WTC11 (cell line): ENCODE results near the gene NLRP6. TPM values are rescaled to one million over a fixed set of nuclear protein-coding genes. Genes with fewer than 3 reads are reported as not detected.
A peak's percentile ranks its signal among the peaks of the same experiment; 100 is the strongest.
"Not testable (repeated sequence)": the region's sequence is repeated elsewhere in the genome, so short reads cannot be mapped to it uniquely, and the experiment has no call there.

Experiments used
- ATAC-seq: fragments of 200-7000 bp; cut with Tn5 transposase; 2 replicates; pipeline ENCODE4 v1.10.0; 2021; ENCODE audit warnings: mild to moderate bottlenecking, moderate library complexity
- CTCF ChIA-PET: fragments of 300-600 bp; sonication (Branson Sonifier 250); formaldehyde crosslinking; loops from one replicate; lab custom pipeline; 2021; ENCODE audit warnings: antibody characterized with exemption; lab: Charles Lee
- POLR2A ChIA-PET: fragments of 350-600 bp; sonication (Branson Sonifier 250); formaldehyde crosslinking; loops from one replicate; lab custom pipeline; 2021; ENCODE audit warnings: antibody characterized with exemption; lab: Charles Lee
- DNase-seq: peaks from one replicate; pipeline ENCODE4 v3.0.0; 2021; ENCODE audit warnings: low spot score
- H3K27ac Mint-ChIP-seq: 2 replicates; pipeline ENCODE4 v1.8.0; 2021; ENCODE audit warnings: mixed read lengths
- H3K27me3 Mint-ChIP-seq: 2 replicates; pipeline ENCODE4 v1.8.0; 2021; ENCODE audit warnings: low read depth, mild to moderate bottlenecking, moderate library complexity, mixed read lengths
- H3K36me3 Mint-ChIP-seq: 2 replicates; pipeline ENCODE4 v1.8.0; 2021; ENCODE audit warnings: mixed read lengths
- H3K4me1 Mint-ChIP-seq: 2 replicates; pipeline ENCODE4 v1.8.0; 2022; ENCODE audit warnings: mixed read lengths
- H3K4me3 Mint-ChIP-seq: 2 replicates; pipeline ENCODE4 v1.8.0; 2021; ENCODE audit warnings: mild to moderate bottlenecking, moderate library complexity, mixed read lengths
- H3K9me3 Mint-ChIP-seq: 2 replicates; pipeline ENCODE4 v1.8.0; 2021; ENCODE audit warnings: mixed read lengths
- AR ChIP-seq: fragments of 250-450 bp; sonication (Bioruptor Pico); IDR thresholded peaks from 2 replicates; pipeline ENCODE4 v1.9.0; 2021; ENCODE audit warnings: mild to moderate bottlenecking
- ATF2 ChIP-seq: sonication (generic); formaldehyde crosslinking; IDR thresholded peaks from 2 replicates; pipeline ENCODE4 v1.8.1; 2022; ENCODE audit warnings: low read depth, missing genetic modification reagents, borderline replicate concordance
- CBFB ChIP-seq: sonication (generic); formaldehyde crosslinking; IDR thresholded peaks from 2 replicates; pipeline ENCODE4 v1.8.1; 2022; ENCODE audit warnings: mild to moderate bottlenecking, low read depth, missing genetic modification reagents
- CREB1 ChIP-seq: sonication (generic); formaldehyde crosslinking; IDR thresholded peaks from 2 replicates; pipeline ENCODE4 v1.8.0; 2023; ENCODE audit warnings: mild to moderate bottlenecking, missing genetic modification reagents
- E2F1 ChIP-seq: sonication (generic); formaldehyde crosslinking; IDR thresholded peaks from 2 replicates; pipeline ENCODE4 v1.8.0; 2022; ENCODE audit warnings: mild to moderate bottlenecking, missing genetic modification reagents
- ERG ChIP-seq: fragments of 250-450 bp; sonication (Bioruptor Pico); IDR thresholded peaks from 2 replicates; pipeline ENCODE4 v1.8.0; 2021; ENCODE audit warnings: mild to moderate bottlenecking
- GTF2I ChIP-seq: fragments of 250-450 bp; sonication (Bioruptor Pico); conservative IDR thresholded peaks from 2 replicates; pipeline ENCODE4 v1.4.0; 2021; ENCODE audit warnings: mild to moderate bottlenecking
- SMAD4 ChIP-seq: sonication (generic); formaldehyde crosslinking; IDR thresholded peaks from 2 replicates; pipeline ENCODE4 v1.8.0; 2022; ENCODE audit warnings: mild to moderate bottlenecking, missing genetic modification reagents
- STAT6 ChIP-seq: sonication (generic); formaldehyde crosslinking; conservative IDR thresholded peaks from 2 replicates; pipeline ENCODE4 v1.8.1; 2023; ENCODE audit warnings: mild to moderate bottlenecking, low read depth, missing genetic modification reagents, moderate library complexity
- TP53 ChIP-seq: sonication (generic); formaldehyde crosslinking; IDR thresholded peaks from 2 replicates; pipeline ENCODE4 v1.8.1; 2023; ENCODE audit warnings: mild to moderate bottlenecking, missing genetic modification reagents
- USF2 ChIP-seq: sonication (generic); formaldehyde crosslinking; IDR thresholded peaks from 2 replicates; pipeline ENCODE4 v1.8.1; 2023; ENCODE audit warnings: mild to moderate bottlenecking, missing genetic modification reagents, moderate library complexity
- ZNF138 ChIP-seq: sonication (generic); formaldehyde crosslinking; conservative IDR thresholded peaks from 2 replicates; pipeline ENCODE4 v1.8.1; 2022; ENCODE audit warnings: mild to moderate bottlenecking, moderate library complexity, missing genetic modification reagents
- ZNF232 ChIP-seq: sonication (generic); formaldehyde crosslinking; IDR thresholded peaks from 2 replicates; pipeline ENCODE4 v1.8.0; 2022; ENCODE audit warnings: mild to moderate bottlenecking, missing genetic modification reagents
- ZNF396 ChIP-seq: fragments of 250-450 bp; sonication (Bioruptor Pico); IDR thresholded peaks from 2 replicates; pipeline ENCODE4 v1.8.0; 2021; ENCODE audit warnings: mild to moderate bottlenecking, moderate library complexity, borderline replicate concordance
- ZNF423 ChIP-seq: fragments of 250-450 bp; sonication (Bioruptor Pico); IDR thresholded peaks from 2 replicates; pipeline ENCODE4 v2.1.2; 2022; ENCODE audit warnings: mild to moderate bottlenecking, moderate library complexity
- total RNA-seq: library from RNA; stranded (reverse); gene quantifications from 3 replicates; pipeline ENCODE4 v1.2.3, GENCODE V29; 2021

Gene NLRP6
- total RNA-seq, 1 experiment from 2014 or later = 0.09 TPM

GRCh38 chr11:332651-333480, 54.7 kb downstream of the NLRP6 start:
- Mint-ChIP-seq H3K36me3 (peaks cover 30% of the 10 kb centered on the region), H3K9me3 (peaks cover 30% of the 10 kb centered on the region), H3K4me1 (peaks cover 54% of the 10 kb centered on the region), H3K4me3 (no peak overlapping the region), H3K27ac (0 out of 2 replicates have a peak overlapping the region, but pooled peaks have one; percentile 100), H3K27me3 (peaks cover 10% of the 10 kb centered on the region)
- no peak for ATAC-seq
- ChIA-PET POLR2A (no interaction called here), CTCF (interaction anchor here (0.9 to 1.9 kb wide), 2 partner anchors 23 to 82 kb away, joined by 3 to 12 read pairs; no protein-coding TSS in a partner anchor)
- no peak for DNase-seq
- TF ChIP-seq SMAD4 (CRISPR knock-in tag) (no peak), GTF2I (CRISPR knock-in tag) (peak; percentile 61; the same call in 1 of the 2 replicates)

- not testable (repeated sequence) for DNase-seq
- H3K27ac Mint-ChIP-seq = peak overlapping the region; percentile 100
- peaks cover 30% of the 10 kb centered on the region for H3K9me3 Mint-ChIP-seq
- H3K4me3 Mint-ChIP-seq = peak overlapping the region; percentile 59
- POLR2A ChIA-PET = interaction anchor here (0.7 to 1.6 kb wide), 3 partner anchors 9 to 22 kb away, joined by 3 to 10 read pairs (median 7); no protein-coding TSS in a partner anchor
- H3K27me3 Mint-ChIP-seq = peaks cover 10% of the 10 kb centered on the region
- ATAC-seq = peak; percentile 24
- peaks cover 30% of the 10 kb centered on the region for H3K36me3 Mint-ChIP-seq
- 0 out of 2 replicates have a peak, but pooled peaks have one; percentile 39 for TF ChIP-seq CBFB (CRISPR knock-in tag)
- TF ChIP-seq, all 79 proteins: peak for 1; not testable (repeated sequence) for 78
- H3K4me1 Mint-ChIP-seq = peaks cover 54% of the 10 kb centered on the region
- CTCF ChIA-PET = interaction anchor here (0.9 to 1.9 kb wide), 7 partner anchors 19 to 83 kb away, joined by 3 to 12 read pairs (median 4); partner anchors contain the start of gene IFITM2
Measured at GRCh38 chr11:333616-334263, 55.5 kb downstream of the NLRP6 start.

GRCh38 chr11:334264-334994, 56.2 kb downstream of the NLRP6 start:
- H3K4me3 Mint-ChIP-seq = peak overlapping the region; percentile 59
- peaks cover 10% of the 10 kb centered on the region for H3K27me3 Mint-ChIP-seq
- peak overlapping the region; percentile 100 for H3K27ac Mint-ChIP-seq
- H3K36me3 Mint-ChIP-seq = peaks cover 30% of the 10 kb centered on the region
- CTCF ChIA-PET = interaction anchor here (0.9 to 1.9 kb wide), 6 partner anchors 19 to 84 kb away, joined by 3 to 12 read pairs (median 4); partner anchors contain the start of gene IFITM2
- ATAC-seq (peak; percentile 87), DNase-seq (peak; percentile 74)
- peaks cover 25% of the 10 kb centered on the region for H3K9me3 Mint-ChIP-seq
- POLR2A ChIA-PET = interaction anchor here (0.7 to 1.6 kb wide), 4 partner anchors 9 to 21 kb away, joined by 3 to 10 read pairs (median 6); no protein-coding TSS in a partner anchor
- peaks cover 49% of the 10 kb centered on the region for H3K4me1 Mint-ChIP-seq
- 0 out of 2 replicates have a peak, but pooled peaks have one; percentile 26 for TF ChIP-seq CBFB (CRISPR knock-in tag)
- no peak for TF ChIP-seq ERG (CRISPR knock-in tag)
- 0 out of 2 replicates have a peak, but pooled peaks have one; percentile 14 for TF ChIP-seq ZNF423 (CRISPR knock-in tag)
- TF ChIP-seq ZNF396 (CRISPR knock-in tag) = no peak
- TF ChIP-seq ZNF138 (CRISPR knock-in tag) = no peak
- no peak for TF ChIP-seq ZNF232 (CRISPR knock-in tag)
- TF ChIP-seq USF2 (CRISPR knock-in tag) = 0 out of 2 replicates have a peak, but pooled peaks have one; percentile 18
- no peak for TF ChIP-seq CREB1 (CRISPR knock-in tag)
- no peak for TF ChIP-seq AR (CRISPR knock-in tag)
- TF ChIP-seq TP53 (CRISPR knock-in tag) = 0 out of 2 replicates have a peak, but pooled peaks have one; percentile 35
- TF ChIP-seq ATF2 = no peak
- no peak for TF ChIP-seq E2F1 (CRISPR knock-in tag)
- no peak for TF ChIP-seq STAT6 (CRISPR knock-in tag)
